Activated gamma-delta T cell treated with Interleukin-2 at 50 U/mL for 16 hours (primary cell): ENCODE data around the gene TMEM44.
"Not testable (repeated sequence)": the region's sequence is repeated elsewhere in the genome, so short reads cannot be mapped to it uniquely, and the experiment has no call there.

Experiments used
- DNase-seq: peaks from one replicate; pipeline ENCODE4 v3.0.0-alpha.2; 2020

The TMEM44 gene

DNA sequence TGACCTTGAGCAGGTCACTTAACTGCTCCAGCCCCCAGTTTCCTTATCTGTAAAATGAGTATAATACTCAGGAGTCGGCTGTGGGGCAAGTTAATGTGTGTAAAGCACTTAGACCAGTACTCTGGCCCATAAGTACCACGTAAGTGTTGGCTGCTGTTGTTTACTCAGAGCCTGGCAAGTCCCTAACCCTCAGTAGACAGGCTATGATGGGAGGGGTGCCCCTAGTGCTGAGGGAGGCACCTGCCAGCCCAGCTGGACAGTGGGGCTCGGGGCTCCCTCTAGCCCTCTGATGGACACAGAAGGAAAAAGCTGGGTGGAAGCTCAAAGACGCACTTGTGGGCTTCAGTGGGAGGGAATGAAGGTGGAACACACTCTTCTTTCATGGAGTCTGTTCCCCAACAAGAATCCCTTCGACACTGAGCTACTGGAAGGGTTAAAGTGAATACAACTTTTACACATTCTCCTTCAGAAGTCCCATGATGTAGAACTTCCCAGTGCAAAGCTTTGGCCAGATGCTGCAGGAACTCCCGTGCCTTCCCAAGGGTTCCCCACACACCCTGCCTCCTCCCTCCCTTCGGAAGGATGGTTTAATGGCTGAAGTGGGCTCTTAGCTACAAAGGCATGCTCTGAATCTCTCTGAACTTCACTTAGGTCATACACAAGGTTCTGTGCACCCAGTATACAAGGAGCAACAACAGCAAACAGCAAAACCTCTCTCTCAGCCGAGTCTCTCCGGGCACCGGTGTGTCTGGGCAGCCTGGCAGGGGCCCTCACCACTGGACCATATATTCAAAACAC is 25.4 kb downstream of the TMEM44 start:
- DNase-seq = no peak

DNA sequence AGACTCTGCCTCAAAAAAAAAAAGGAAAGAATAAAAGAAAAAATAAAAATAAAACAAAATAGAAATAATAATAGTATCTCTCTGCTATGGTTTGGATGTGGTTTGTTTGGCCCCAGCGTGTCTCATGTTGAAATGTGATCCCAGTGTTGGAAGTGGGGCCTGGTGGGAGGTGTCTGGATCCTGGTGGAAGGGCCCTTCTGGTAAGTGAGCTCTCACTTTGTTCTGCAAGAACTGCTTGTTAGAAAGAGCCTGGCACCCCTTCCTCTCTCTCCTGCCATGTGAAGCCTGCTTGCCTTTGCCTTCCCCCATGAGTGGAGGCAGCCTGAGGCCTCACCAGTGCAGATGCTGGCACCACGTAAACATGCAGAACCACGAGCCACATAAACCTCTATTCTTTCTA is 26.3 kb downstream of the TMEM44 start:
- DNase-seq = no peak

DNA sequence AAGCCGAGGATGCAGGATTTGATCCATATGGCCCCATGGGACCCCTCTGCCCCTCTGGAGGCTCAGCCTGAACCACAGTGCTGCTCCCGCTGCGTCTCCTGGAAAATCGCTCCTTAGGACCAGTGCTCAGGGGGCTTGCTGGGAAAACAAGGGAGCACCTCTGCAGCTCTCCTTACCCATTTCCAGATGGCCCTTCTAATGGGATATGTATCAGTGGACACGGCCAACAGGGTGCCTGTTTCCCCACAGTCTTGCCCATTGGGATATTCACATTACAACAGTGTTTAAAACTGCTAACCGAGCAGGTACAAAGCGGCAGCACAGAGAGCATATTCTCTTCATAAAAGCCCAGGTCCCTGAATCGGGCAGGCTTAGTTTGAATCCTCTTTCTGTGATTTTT is 27.1 kb downstream of the TMEM44 start:
- DNase-seq = no peak

DNA sequence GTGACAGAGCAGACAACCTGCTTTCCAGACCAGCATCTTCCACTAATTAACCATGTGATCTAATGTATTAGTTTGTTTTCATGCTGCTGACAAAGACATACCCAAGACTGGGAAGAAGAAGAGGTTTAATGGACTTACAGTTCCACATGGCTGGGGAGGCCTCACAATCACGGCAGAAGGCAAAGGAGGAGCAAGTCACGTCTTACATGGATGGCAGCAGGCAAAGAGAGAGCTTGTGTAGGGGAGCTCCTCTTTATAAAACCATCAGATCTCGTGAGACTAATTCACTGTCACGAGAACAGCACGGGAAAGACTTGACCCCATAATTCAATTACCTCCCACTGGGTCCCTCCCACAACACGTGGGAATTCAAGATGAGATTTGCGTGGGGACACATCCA is 27.9 kb downstream of the TMEM44 start:
- not testable (repeated sequence) for DNase-seq

DNA sequence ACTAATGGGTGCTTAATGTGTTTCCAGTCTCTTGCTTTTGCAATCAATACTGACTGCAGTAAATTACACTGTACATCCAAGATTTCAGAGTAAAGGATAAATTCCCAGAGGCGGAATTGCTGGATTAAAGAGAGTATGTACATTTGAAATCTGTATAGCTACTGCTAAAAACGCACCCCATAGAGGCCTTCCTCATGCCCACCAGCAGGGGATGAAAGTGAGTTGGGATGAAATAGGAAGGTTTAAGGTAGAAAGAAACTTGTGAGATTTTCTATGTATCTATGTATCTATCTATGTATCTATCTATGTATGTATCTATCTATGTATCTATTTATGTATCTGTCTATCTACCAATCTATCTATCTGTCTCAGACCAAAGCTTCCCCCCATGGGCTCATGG is 28.4 kb downstream of the TMEM44 start:
- no peak for DNase-seq

DNA sequence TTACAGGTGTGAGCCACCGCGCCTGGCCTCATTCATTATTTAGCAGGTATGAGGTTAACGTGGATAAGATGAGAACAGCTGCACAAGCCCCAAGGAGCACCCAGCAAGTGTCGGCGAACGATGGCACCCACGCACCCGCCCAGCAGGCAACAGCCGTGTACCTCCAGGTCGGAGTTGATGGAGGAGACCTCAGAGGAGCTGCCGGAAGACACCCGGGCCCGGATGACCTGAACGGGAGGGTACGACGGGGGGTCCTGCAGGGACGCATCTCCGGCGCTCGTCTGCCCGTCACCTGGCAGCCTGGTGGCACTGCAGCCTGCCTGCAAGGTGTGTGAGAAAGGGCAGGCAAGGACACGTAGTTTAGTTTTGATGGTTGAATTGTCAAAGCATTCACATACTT is 29.1 kb downstream of the TMEM44 start:
- DNase-seq = no peak

DNA sequence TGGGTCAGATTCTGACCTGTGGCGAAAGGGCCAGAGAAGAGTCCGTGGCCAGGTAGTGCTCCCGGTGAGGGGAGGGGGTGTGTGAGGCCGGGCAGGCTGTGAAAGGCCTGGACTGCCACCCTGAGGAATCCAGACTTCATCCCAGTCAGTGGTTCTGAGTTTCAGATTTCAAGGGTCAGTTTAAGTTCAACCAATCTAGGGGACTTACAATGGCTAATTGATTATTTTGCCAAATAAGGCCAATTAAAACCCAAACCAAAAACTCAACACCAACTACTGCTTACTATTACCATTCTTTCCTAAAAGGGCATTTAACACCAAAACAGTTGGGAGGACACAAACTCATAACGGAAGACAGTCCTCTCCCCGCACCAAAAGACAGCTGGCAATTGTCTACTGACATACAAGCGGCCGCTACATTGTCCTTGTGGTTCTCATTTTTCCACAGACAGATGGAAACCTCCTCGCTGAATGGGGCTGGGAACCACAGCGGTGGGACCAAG is 30.5 kb downstream of the TMEM44 start:
- no peak for DNase-seq

DNA sequence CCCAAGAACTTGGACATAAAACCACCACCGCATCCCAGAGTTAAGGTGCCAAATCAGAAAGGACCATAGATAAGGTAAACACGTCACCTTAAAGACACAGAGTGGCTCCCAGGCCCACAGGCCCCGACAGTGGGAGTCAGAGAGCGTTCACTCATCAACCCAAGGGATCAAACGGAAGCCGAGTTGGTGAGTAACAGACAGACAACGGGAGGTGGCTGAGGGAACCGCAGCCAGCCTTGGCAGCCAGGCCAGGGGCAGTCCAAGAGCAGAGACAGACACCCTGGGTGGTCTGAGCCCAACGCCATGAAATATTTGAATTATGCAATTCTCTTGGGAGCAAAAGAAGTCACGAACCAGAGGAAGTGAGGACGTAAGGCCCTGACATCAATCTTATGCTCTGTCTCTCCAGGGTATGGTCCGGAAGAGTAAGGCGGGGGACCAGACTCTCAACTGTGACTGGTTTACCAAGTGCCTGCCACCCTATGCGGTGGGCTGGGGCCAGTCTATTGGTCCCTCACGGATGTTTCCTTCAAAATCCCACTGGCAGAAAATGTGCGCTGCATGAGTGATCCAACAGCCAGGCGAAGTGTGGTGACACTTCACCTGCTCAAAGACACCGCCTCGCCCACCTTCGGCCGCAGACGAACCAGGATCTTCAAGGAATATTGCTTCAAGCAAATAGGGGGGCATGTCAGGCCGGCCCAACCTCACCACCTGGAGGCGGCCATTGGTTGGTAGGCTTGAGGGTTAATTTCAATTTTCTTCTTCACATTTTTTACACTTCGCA is 34.3 kb downstream of the TMEM44 start:
- DNase-seq = no peak

DNA sequence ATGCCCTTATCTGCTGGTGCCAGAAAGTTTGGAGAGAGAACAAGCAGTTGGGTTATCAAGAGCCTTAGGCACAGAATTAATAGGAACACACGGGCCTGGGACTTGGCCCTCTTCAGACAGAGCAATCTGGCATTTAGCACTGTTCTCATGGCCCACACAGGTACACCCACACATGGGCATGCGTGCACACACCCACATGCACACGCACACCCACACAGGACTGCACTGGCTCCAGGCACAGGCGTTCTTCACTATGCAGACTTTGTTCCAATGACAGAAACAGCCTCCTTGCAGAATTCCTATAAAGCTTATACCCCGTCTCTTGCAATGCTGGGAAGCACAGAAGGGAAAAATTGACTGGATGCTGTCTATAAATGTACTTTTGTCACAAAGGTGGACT is 36.3 kb downstream of the TMEM44 start:
- DNase-seq = no peak

DNA sequence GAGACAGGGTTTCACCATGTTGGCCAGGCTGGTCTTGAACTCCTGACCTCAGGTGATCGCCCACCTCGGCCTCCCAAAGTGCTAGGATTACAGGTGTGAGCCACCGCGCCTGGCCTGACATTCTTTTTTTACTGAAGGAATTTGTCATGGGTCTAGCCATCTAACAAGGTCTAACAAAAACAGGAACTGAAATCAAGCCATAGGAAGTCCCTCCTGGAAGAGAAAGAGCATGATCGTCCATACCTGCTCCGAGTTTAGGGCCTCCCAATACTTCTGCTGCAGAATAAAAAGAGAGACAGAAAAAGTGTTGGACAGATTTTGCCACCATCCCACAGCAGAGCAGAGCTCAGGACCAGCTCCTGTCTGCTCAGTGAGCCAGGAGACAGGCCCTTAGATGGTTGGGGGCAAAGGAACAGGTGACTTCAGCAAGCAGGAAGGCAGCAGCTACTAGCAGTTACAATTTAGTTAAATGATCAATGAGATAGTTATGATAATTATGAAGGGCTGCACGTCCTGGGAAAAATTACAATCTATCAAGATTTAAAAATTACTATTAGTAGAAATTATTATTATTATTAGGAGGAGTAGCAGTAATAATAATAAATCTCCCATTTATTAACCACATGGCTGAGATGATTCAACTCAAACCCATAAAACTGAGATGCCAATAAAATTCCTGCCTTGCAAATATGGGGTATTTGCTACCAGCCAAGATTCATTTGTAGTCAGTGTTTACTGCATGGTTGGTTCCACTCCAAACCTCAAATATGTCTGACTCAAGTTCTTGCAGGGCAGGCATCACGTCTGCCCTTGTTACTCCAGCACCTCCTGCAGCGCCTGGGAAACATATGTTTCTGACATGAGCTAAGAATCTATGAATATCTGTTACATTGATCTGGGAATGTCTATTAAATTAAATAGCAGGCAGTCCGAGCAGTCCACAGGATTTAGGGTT is 40.1 kb downstream of the TMEM44 start:
- no peak for DNase-seq

DNA sequence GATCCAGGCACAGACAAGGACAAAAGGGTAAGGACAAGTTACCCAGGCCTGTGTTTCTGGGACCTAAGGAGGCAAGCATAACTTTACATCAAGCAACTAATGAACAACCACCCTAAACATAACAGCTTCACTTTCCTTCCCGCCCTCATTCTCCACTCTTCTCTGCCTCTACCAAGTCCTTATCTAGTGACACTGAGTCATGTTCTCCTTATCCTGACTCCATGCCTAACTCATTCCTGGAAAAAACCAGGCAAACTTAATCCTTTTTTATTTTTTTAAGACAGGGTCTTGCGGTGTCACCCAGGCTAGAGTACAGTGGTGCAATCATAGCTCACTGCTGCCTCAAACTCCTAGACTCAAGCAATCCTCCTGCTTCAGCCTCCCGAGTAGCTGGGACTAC is 44.5 kb downstream of the TMEM44 start:
- no peak for DNase-seq

DNA sequence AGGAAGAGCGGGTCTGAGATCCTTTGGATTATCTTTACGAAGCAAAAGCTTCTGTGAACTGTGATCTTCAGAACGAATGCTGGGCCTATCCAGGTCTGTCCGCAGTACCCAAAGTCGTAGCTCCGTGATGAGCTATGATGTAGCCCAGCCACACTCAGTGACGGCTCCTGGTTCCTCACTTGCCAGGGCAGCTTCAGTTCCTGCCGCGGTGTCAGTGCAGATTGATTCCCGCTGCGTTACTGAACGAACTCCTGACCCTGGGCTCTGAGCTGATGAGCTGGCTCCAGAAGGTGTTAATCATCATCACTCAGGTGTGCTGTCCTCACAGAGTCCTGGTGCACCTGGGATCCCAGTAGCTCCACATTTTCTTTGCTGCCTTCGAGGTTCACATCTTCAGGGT is 45.0 kb downstream of the TMEM44 start:
- no peak for DNase-seq

DNA sequence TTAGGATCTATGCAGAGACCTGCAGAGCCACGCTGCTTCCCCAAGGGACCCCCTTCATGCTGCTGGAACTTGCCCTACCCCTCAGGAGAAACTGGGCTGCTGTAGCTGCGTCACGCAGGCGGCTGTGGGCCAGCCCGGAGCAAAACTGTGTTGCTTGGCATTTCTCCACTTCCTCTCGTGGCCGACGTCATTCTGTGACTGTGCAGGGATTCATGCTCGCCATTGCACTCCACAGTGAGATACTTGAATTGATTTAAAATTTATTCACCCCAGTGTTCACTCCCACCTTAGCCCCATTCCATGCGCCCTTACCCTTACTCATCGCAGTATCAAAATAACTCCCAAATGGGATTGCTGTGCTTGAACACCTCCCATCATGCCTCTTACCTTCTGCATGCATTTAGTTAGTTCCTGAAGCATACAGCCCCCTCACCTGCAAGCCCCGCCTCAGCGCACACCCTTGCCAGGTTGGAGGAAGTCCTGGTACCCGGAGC is 45.7 kb downstream of the TMEM44 start:
- DNase-seq = no peak

DNA sequence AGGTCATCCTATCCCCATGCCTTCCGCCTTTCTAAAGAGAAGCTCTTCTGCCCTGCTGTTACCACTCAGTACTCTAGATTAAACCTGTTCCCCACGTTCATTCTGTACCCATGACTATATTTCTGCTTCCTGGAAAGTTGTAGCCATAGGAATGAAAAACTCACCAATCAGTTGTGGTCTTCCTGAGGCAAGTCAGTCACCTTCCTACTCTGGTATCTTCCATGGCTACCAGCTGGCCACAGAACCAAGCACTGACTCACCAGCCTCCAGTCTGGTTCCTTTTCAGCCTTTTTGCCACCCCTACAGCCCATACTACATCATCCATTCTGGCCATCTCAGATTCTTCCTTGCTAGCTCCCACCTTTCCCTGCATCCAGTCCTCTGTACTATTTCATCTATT is 46.4 kb downstream of the TMEM44 start:
- DNase-seq = no peak

DNA sequence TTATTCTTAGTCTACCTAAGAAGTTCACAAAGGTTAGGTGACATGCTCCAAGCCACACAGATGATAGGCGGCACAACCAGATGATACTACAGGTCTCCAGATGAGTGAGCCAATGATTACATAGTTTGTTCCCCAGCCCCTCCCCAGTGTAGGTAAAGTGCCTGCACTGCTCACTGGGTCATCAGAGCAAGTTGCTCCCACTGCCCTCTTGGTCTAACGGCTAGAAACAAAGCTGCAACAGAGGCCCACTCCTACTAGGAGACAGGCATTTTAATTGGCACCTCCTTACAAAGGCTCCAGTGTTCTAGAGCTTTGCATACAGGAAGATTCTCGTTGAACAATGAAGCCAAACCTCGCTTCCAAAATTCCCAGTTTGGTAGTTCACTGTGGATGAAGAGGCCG is 47.3 kb downstream of the TMEM44 start:
- DNase-seq = no peak

DNA sequence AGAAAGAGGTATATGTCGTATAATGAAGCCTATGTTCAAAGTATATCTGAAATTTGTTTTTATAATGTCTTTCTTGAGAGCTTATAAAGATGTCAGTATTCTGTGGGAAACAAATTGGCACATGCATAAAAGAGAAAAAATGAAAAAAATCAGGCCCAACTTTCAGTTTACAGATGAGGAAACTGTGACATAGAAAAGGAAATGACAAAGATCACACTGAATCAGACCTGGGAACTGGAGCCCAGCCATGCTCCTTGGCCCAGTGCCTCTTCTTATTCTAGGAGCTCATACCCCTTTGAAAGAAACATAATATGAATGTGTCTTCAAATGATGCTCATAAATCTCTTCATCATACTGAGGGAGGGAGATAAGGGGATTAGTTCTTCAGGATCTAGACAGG is 48.4 kb downstream of the TMEM44 start:
- DNase-seq = no peak

DNA sequence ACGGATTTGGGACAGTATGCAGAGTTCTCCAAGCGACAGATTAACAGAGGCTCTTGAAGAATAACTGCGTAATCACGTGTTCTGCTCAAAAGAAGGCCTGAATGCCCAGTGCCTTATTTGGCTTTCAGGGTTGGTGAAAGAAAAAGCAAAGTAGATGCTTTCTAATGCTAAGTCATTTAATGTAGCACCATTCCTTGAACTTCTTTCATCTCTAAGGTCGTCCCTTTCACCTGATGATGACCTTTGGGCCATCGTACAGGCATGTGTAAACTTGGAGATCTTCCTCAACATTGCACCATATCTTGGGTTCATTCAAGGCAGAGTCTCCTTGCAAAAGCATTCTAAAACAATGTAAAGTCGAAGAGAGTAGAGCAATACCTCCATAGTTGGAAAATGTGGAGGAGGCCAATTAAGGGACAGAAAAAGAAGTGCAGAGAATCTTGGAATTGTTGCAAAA is 48.9 kb downstream of the TMEM44 start:
- no peak for DNase-seq

DNA sequence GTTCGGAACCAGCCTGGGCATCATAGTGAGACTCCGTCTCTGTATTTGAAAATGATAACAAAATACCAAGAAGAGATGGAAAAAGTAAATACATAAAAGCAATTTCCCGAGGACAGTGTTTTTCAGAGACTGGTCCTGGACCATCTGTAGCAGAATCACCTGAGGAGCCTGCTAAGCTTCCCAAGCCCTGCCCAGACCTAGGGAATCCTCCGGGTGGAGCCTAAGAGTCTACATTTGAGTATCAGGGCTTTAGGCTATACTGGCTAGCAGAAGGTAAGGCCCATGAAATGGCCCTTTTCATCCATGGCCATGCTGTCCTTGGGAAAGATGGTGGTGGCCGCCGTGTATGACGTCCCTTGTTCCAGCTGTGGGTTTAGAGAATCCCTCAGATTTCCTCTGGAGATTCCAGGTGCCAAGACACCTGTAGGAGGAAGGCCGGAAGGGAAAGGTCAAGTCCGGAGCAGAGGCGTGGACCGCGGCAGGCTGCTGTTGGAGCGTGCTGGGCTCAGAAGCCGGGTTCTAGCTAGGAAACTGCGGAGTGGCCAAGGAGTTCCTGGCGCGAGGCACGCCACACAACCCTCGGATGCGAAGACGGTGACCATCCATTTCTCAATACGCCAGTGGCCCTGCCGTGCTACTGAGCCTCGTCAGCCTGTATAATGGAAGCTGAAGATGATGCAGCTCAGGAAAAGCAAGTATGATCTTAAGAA is 50.9 kb downstream of the TMEM44 start:
- DNase-seq = no peak

DNA sequence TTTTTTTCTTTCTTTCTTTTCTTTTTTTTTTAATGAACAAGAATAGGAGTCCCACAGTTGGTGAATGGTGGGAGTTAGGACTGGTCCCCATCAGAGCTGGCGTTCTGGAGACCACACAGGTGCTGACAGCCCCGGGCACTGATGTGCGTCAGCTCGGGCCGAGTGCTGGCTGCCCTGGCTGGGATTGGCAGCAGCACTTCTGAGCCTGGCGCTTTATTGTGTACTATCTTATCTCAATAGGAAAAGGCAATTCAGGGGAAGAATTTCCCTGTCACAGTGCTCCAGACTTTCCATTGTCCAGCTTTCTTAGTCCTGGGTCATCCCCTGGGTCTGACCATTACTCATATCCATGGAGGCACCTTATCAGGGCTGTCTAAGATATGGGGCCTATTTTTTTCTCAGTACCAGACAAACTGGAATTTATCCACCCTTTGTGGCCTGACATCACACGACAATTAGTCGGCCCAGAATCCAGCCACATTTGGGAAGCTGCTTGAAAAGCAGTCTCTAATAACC is 54.1 kb downstream of the TMEM44 start:
- DNase-seq = no peak

DNA sequence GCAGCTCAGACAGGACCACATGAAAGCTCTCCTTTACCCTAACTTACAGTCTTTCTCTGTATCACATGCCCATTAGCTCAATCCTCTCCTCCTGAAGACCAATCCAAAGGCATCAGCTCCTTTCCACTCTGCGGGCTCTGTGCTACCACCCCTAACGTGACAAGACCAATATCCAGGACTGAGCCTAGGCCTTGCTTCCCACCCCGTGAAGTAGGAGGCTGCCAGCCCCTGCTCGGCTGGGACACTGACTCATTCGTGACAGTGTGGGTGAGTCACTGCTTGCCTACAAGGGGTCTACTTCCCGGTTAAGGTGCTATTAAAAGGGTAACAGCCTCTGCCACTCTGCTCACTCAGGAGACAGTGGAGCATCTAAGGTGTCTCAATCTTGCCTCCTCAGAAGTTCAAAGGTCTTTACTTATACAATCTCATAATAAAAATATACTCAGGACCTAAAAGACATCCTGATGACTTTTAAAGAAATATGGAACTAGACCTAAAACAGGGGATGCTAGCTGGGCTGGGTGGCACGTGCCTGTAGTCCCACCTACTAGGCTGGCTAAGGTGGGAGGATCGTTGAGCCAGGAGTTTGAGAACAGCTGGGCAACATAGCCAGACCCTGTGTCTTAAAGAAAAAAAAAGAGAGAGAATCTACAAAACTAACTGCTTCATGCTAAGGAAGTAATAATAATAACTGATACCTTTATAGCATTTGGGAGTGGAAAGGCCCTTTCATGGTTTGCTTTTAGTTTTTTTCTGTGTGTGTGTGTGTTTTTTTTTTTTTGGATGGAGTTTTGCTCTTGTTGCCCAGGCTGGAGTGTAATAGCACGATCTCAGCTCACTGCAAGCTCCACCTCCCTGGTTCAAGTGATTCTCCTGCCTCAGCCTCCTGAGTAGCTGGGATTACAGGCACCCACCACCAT is 55.0 kb downstream of the TMEM44 start:
- DNase-seq = no peak
